Heart right ventricle (tissue), 16 donors: ENCODE measurements around the gene BLTP1. TPM values are rescaled to one million over a fixed set of nuclear protein-coding genes. Genes with fewer than 3 reads are reported as not detected.
"Not testable (repeated sequence)": the region's sequence is repeated elsewhere in the genome, so short reads cannot be mapped to it uniquely, and the experiment has no call there.

Source experiments
- ATAC-seq, 8 donors: fragments of 200-7000 bp; cut with Tn5 transposase; one replicate each; pipeline ENCODE4 v1.9.1; 2020; ENCODE audit warnings: mild to moderate bottlenecking in 8 of 8, moderate library complexity in 8 of 8, moderate number of reproducible peaks in 1 of 8
- DNase-seq, 2 donors: peaks; one replicate each; pipeline ENCODE4 v3.0.0-alpha.2; 2020
- H3K27ac ChIP-seq, 10 donors: fragments of 200-600 bp; sonication (generic) in 2 of 10; one replicate each; pipeline versions ENCODE4 v1.5.0 to v1.8.0; 2020 to 2022; ENCODE audit warnings: mild to moderate bottlenecking in 3 of 10
- H3K27me3 ChIP-seq, 7 donors: fragments of 200-600 bp; one replicate each; pipeline ENCODE4 v1.8.0; 2021 to 2022; ENCODE audit warnings: mild to moderate bottlenecking in 2 of 7
- H3K36me3 ChIP-seq, 9 donors: fragments of 200-600 bp; sonication (generic) in 1 of 9; one replicate each; pipeline versions ENCODE4 v1.5.0 to v1.8.0; 2020 to 2022; ENCODE audit warnings: mild to moderate bottlenecking in 2 of 9
- H3K4me1 ChIP-seq, 9 donors: fragments of 200-600 bp; sonication (generic) in 1 of 9; one replicate each; pipeline versions ENCODE4 v1.5.0 to v1.8.0; 2020 to 2022; ENCODE audit warnings: mild to moderate bottlenecking in 4 of 9
- H3K4me3 ChIP-seq, 10 donors: fragments of 200-600 bp; sonication (generic) in 2 of 10; one replicate each; pipeline versions ENCODE4 v1.5.0 to v1.8.0; 2020 to 2022; ENCODE audit warnings: mild to moderate bottlenecking in 7 of 10, moderate library complexity in 2 of 10
- H3K9me3 ChIP-seq, 11 donors: fragments of 200-600 bp in 10 of 11; sonication (generic) in 2 of 11; one replicate each; pipeline versions ENCODE4 v1.5.0 to v1.8.0; 2013 to 2022; ENCODE audit warnings: mild to moderate bottlenecking in 2 of 11, control low read depth in 1 of 11, moderate library complexity in 1 of 11
- CTCF ChIP-seq, 9 donors: fragments of 200-600 bp; sonication (generic) in 2 of 9; IDR thresholded peaks; one replicate each; pipeline versions ENCODE4 v1.5.0 to v1.8.0; 2021 to 2022; ENCODE audit warnings: antibody characterized with exemption in 9 of 9, mild to moderate bottlenecking in 5 of 9, moderate library complexity in 1 of 9
- WGBS, 2 donors: extraction: QIAGEN DNeasy Blood & Tissue Kit; methylation state at CpG; one replicate each; pipeline ENCODE4 v1.1.7; 2013; ENCODE audit warnings: inconsistent platforms in 1 of 2; 5-methylcytosine and 5-hydroxymethylcytosine counted together
- intact Hi-C, 10 donors: fragments of 100-400 bp; cut with DNase I; formaldehyde crosslinking; loops; one replicate each; pipeline versions ENCODE4 v1.11.1 to v1.14.2; 2022
- long read RNA-seq, 3 donors: library from polyadenylated mRNA; unstranded; transcript quantifications; one replicate each; pipeline ENCODE4 v2.0.0, GENCODE V29; 2020 to 2021
- polyA plus RNA-seq, 2 donors: library from polyadenylated mRNA; stranded (reverse); fragments of 200-250 nt; gene quantifications; one replicate each; pipeline ENCODE4 v1.2.3, GENCODE V29; 2013
- total RNA-seq, 10 donors: library from RNA; stranded (reverse); fragmentation: NEBNext Ultra II Directional in 3 of 10; extraction: Animal tissue kit (Norgen Biotek cat#: 25700) in 3 of 10; gene quantifications; one replicate each; pipeline versions ENCODE4 v1.2.1 to v1.2.4, GENCODE V29; 2021 to 2023
- donor health status: Arrhythmogenic right ventricular cardiomyopathy.
- donor health status: ischemic (EF 13 %, LVEDD 7.1; RV severe dilation, severe dysfunction).
- donor health status: healthy with polysubstance abuse.
- donor health status: DM: no; HTN: yes; CAD: no.
- donor health status: DM: no; HTN: no; CAD: no.
- donor health status: ischemic (EF 25% LVEDD 6.9; RV normal size, moderate dysfunction).
- donor health status: ischemic (EF 25% LVEDD 5.7; RV mildly dilated, moderate dysfunction).
- donor health status: healthy.
- donor health status: DM: yes; HTN: yes; CAD: no.
- donor health status: Ischemic cardiomyopathy.
- donor health status: ischemic (EF 35%, LVEDD 5.7; RV mildly dilated, moderate dysfunction).
- donor health status: nonischemic (EF 11% LVEDD 7.7; RV severe dilation, severe dysfunction).
- donor health status: DM: yes; HTN: yes; CAD: no.
- donor health status: PGD.
- donor health status: ischemic (EF 29% LVEDD 5.4; RV normal size, mild dysfunction).
- donor health status: nonischemic (EF 23%, LVEDD 6.1; RV moderate dilation, normal function).

The BLTP1 gene
- total RNA-seq: 10 to 100 TPM; 33.2 to 49.8 (median 41.2) TPM
- polyA plus RNA-seq: 10 to 100 TPM; 10.6 to 16.6 TPM
- long read RNA-seq, donor 1, partial matches to known transcripts: 15 of 21 reads
- long read RNA-seq, donor 1, other reads (novel, unspliced or antisense): 6 of 21 reads
- long read RNA-seq, donor 2, partial matches to known transcripts: 22 of 35 reads
- long read RNA-seq, donor 2, other reads (novel, unspliced or antisense): 13 of 35 reads
- long read RNA-seq, donor 3, partial matches to known transcripts: 21 of 32 reads
- long read RNA-seq, donor 3, other reads (novel, unspliced or antisense): 11 of 32 reads

- H3K27me3 ChIP-seq: no peaks in the 10 kb centered on the region
- DNase-seq (peak; percentile 89 to 93), ATAC-seq (peak; percentile 99 to 100 (median 100))
- WGBS, 2 donors: 0% methylated on average over 53 of the region's 53 CpGs
- H3K4me1 ChIP-seq: peaks cover 0 to 34% (median 20%) of the 10 kb centered on the region in 9 donors
- peak in 3 of 9 donors; percentile 13 to 35 (median 29) for TF ChIP-seq CTCF (IDR thresholded peaks at IDR 0.05)
- H3K36me3 ChIP-seq: peaks cover 0 to 26% (median 0%) of the 10 kb centered on the region in 9 donors
- H3K27ac ChIP-seq: peak within 1 kb of the TSS; percentile 76 to 98 (median 94)
- H3K4me3 ChIP-seq: peak within 1 kb of the TSS; percentile 69 to 100 (median 96)
- no peaks in the 10 kb centered on the region for H3K9me3 ChIP-seq
- intact Hi-C loops: loop anchor here in 7 of 10 donors (5.0 to 10.0 kb wide), 7 partner anchors 97 to 347 kb away; partner anchors contain the start of genes TRPC3 (in 2 of the 7) and EXOSC9 (in 1 of the 7)
These were observed at the start of gene BLTP1 for GRCh38 chr4:122151982-122152710. Gene BLTP1, plus strand, starts transcription at chr4:122152331. Its CDS starts 18,317 bp downstream, at chr4:122170648.

GRCh38 chr4:122104184-122104583 is 47.9 kb upstream of the BLTP1 start:
- Histone ChIP-seq H3K9me3 (no peaks in the 10 kb centered on the region), H3K36me3 (no peaks in the 10 kb centered on the region), H3K4me3 (no peak overlapping the region), H3K27me3 (peaks cover 0 to 9% (median 6%) of the 10 kb centered on the region in 7 donors), H3K27ac (no peak overlapping the region), H3K4me1 (no peaks in the 10 kb centered on the region)
- no peak for TF ChIP-seq CTCF (IDR thresholded peaks at IDR 0.05)
- intact Hi-C loops: no loop called here
- DNase-seq (no peak), ATAC-seq (no peak)

GRCh38 chr4:122107680-122108079 is 44.5 kb upstream of the BLTP1 start:
- Histone ChIP-seq H3K36me3 (no peaks in the 10 kb centered on the region), H3K9me3 (no peaks in the 10 kb centered on the region), H3K4me3 (no peak overlapping the region), H3K4me1 (no peaks in the 10 kb centered on the region), H3K27me3 (peaks cover 0 to 8% (median 0%) of the 10 kb centered on the region in 7 donors), H3K27ac (peak overlapping the region in 1 of 10 donors; percentile 38)
- TF ChIP-seq CTCF (IDR thresholded peaks at IDR 0.05): no peak
- ATAC-seq: no peak
- WGBS, 2 donors: 60 to 79% methylated on average over 2 of the region's 2 CpGs
- intact Hi-C loops: no loop called here
- DNase-seq: no peak

GRCh38 chr4:122110304-122110703 is 41.8 kb upstream of the BLTP1 start:
- intact Hi-C loops, H3K9me3 ChIP-seq, DNase-seq, H3K4me1 ChIP-seq, H3K27me3 ChIP-seq, H3K36me3 ChIP-seq, H3K4me3 ChIP-seq, H3K27ac ChIP-seq, ATAC-seq: not testable (repeated sequence)
- WGBS, 2 donors: 90 to 91% methylated on average over 12 to 14 of the region's 14 CpGs
